ENCODE measurements around the gene SEC16B.

- TF ChIP-seq SUZ12 (IDR thresholded peaks at IDR 0.05; ENCODE audit: extremely low read depth, insufficient read depth, insufficient read length) (no peak), YY1 (IDR thresholded peaks at IDR 0.05; ENCODE audit: insufficient read depth, insufficient read length) (no peak)
Observed at GRCh38 chr1:177948336-177948972, 21.4 kb downstream of the SEC16B start.
